ENCODE results near the gene SLCO2B1. TPM values are rescaled to one million over a fixed set of nuclear protein-coding genes. Genes with fewer than 3 reads are reported as not detected.
"Not testable (repeated sequence)": the region's sequence is repeated elsewhere in the genome, so short reads cannot be mapped to it uniquely, and the experiment has no call there.

The SLCO2B1 gene
- total and polyA plus RNA-seq, 4 donors, result 52.7 to 184 (median 135) TPM

DNA sequence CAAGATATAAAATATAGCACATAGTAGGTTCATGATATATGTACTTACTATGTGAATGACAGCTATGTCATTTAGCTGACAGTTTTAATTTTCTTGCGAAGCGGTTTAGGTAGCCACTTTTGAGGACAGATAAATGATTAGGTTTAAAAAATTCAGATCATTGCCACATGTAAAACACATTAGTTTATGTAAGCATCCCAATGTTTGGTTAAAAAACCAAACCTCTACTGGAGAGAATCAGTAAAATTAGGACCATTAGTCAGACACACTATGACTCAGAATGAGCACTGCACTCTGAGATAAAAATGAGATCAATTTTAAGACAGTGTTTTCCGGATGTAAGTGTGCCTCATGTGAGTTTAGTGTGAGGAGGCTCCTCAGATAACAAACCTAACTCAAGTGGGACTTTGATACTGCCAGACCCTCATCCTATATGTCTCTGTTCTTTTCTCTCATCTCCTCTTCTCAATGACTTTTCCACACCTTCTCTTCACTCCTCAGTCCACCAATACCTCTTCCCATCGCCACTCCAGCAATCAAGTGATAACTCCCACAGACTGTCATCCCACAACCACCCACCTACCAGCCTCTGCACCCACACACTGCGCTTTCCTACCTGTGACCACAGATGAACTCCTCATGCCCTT lies 47.4 kb upstream of the SLCO2B1 start:
- Histone ChIP-seq H3K9ac (ENCODE audit: low read depth in 1 of 2, low read length in 2 of 2) (no peak overlapping the region), H3K36me3 (ENCODE audit: control insufficient read depth in 4 of 4, insufficient read depth in 3 of 4, low read depth in 1 of 4, low read length in 3 of 4) (no peaks in the 10 kb centered on the region), H3K27ac (ENCODE audit: low read depth in 1 of 2, low read length in 2 of 2) (no peak overlapping the region), H3K9me3 (ENCODE audit: control insufficient read depth in 4 of 4, low read length in 3 of 4) (no peaks in the 10 kb centered on the region), H3K4me3 (ENCODE audit: low read depth in 1 of 3, low read length in 3 of 3) (no peak overlapping the region), H3K4me1 (ENCODE audit: control insufficient read depth in 4 of 4, insufficient read depth in 4 of 4, low read length in 3 of 4) (no peaks in the 10 kb centered on the region), H3K27me3 (ENCODE audit: control insufficient read depth in 4 of 4, insufficient read depth in 4 of 4, low read length in 3 of 4) (peaks cover 0 to 5% (median 0%) of the 10 kb centered on the region in 4 donors)
- 79% methylated on average over 5 of the region's 5 CpGs for WGBS
- no peak for DNase-seq (ENCODE audit: low spot score)
- TF ChIP-seq TAF1 (conservative IDR thresholded peaks at IDR 0.05), result no peak

DNA sequence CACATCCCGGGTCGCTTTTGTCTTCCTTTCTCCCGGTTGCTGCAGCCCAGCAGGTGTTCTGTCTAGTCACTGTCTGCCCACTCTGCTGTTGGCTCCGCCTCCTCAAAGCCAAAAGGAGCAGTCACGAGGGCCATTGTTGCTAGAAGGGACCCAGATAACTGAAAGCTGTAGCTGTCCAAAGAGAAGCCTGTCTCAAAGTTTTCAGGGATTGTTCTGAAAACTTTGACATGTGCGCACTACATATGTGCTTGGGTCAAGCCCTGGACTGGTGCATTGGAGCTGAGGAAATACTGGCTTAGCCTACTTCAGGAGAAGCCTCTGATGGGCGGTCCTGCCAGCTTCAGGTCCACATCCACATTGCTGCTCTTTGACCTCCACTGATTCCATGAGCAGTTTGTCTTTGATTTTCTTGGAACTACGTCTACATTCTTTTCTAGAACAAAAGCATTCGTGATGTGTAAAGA lies 45.4 kb upstream of the SLCO2B1 start:
- Histone ChIP-seq H3K36me3 (ENCODE audit: control insufficient read depth in 4 of 4, insufficient read depth in 3 of 4, low read depth in 1 of 4, low read length in 3 of 4) (no peaks in the 10 kb centered on the region), H3K27ac (ENCODE audit: low read depth in 1 of 2, low read length in 2 of 2) (no peak overlapping the region), H3K4me1 (ENCODE audit: control insufficient read depth in 4 of 4, insufficient read depth in 4 of 4, low read length in 3 of 4) (no peaks in the 10 kb centered on the region), H3K9me3 (ENCODE audit: control insufficient read depth in 4 of 4, low read length in 3 of 4) (no peaks in the 10 kb centered on the region), H3K27me3 (ENCODE audit: control insufficient read depth in 4 of 4, insufficient read depth in 4 of 4, low read length in 3 of 4) (peaks cover 0 to 2% (median 0%) of the 10 kb centered on the region in 4 donors), H3K9ac (ENCODE audit: low read depth in 1 of 2, low read length in 2 of 2) (no peak overlapping the region), H3K4me3 (ENCODE audit: low read depth in 1 of 3, low read length in 3 of 3) (no peak overlapping the region)
- no peak for TF ChIP-seq EGR1 (IDR thresholded peaks at IDR 0.05; ENCODE audit: low read depth in 2 of 2)
- TF ChIP-seq NR2F2 (IDR thresholded peaks at IDR 0.05), result no peak
- DNase-seq (ENCODE audit: low spot score), result no peak
- WGBS, result 56% methylated on average over 9 of the region's 9 CpGs

DNA sequence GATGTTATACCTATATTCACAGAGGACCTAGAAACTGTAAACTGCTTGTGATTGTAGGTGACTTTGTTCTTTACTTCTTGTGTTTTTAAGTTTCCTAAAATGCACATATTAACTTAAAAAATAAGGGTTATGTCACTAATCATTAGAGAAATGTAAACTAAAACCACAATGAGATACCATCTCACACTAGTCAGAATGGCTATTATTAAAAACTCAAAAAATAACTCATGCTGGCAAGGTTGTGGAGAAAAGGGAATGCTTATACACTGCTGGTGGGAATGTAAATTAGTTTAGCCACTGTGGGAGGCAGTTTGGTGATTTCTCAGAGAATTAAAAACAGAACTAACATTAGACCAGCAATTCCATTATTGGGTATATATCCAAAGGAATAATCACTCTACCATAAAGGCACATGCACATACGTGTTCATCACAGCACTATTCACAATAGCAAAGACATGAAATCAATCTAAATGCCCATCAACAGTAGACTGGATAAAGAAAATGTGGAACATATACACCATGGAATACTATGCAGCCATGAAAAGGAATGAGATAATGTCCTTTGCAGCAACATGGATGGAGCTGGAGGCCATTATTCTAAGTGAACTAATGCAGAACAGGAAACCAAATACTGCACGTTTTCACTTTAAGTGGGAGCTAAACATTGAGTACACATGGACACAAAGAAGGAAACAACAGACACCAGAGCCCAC lies 44.8 kb upstream of the SLCO2B1 start:
- DNase-seq (ENCODE audit: low spot score); H3K9ac ChIP-seq (ENCODE audit: low read depth in 1 of 2, low read length in 2 of 2); H3K4me1 ChIP-seq (ENCODE audit: control insufficient read depth in 4 of 4, insufficient read depth in 4 of 4, low read length in 3 of 4); H3K27ac ChIP-seq (ENCODE audit: low read depth in 1 of 2, low read length in 2 of 2); H3K4me3 ChIP-seq (ENCODE audit: low read depth in 1 of 3, low read length in 3 of 3); H3K36me3 ChIP-seq (ENCODE audit: control insufficient read depth in 4 of 4, insufficient read depth in 3 of 4, low read depth in 1 of 4, low read length in 3 of 4); H3K9me3 ChIP-seq (ENCODE audit: control insufficient read depth in 4 of 4, low read length in 3 of 4); H3K27me3 ChIP-seq (ENCODE audit: control insufficient read depth in 4 of 4, insufficient read depth in 4 of 4, low read length in 3 of 4): not testable (repeated sequence)
- WGBS, result 65% methylated on average over 2 of the region's 2 CpGs

DNA sequence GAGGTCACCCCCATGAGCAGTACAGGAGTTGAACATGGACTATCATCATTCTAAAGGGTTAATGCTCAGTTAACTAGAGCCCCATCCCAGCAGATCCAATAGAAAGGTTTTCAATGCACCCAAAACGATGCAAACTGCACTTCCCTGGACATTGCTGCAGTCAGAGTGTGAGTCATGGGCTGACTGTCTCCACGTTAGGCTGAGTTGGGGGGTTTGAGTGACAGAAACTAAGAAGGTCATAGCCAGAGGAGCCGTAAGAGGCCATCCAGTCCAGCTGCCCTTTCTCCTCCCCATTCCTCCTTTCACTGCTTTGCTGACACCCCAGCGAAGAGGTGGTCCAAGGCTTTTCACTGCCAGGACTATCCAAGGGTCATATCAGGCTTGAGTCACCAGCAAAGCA lies 43.7 kb upstream of the SLCO2B1 start:
- Histone ChIP-seq H3K27ac (ENCODE audit: low read depth in 1 of 2, low read length in 2 of 2) (no peak overlapping the region), H3K9me3 (ENCODE audit: control insufficient read depth in 4 of 4, low read length in 3 of 4) (no peaks in the 10 kb centered on the region)
- WGBS, result 67% methylated on average over 4 of the region's 4 CpGs

More for the DNA sequence above, 43.7 kb upstream of the SLCO2B1 start:
- Histone ChIP-seq H3K9ac (ENCODE audit: low read depth in 1 of 2, low read length in 2 of 2) (no peak overlapping the region), H3K4me1 (ENCODE audit: control insufficient read depth in 4 of 4, insufficient read depth in 4 of 4, low read length in 3 of 4) (no peaks in the 10 kb centered on the region), H3K4me3 (ENCODE audit: low read depth in 1 of 3, low read length in 3 of 3) (no peak overlapping the region), H3K27me3 (ENCODE audit: control insufficient read depth in 4 of 4, insufficient read depth in 4 of 4, low read length in 3 of 4) (peaks cover 0 to 2% (median 0%) of the 10 kb centered on the region in 4 donors), H3K36me3 (ENCODE audit: control insufficient read depth in 4 of 4, insufficient read depth in 3 of 4, low read depth in 1 of 4, low read length in 3 of 4) (no peaks in the 10 kb centered on the region)
- TF ChIP-seq, protein P1, sequence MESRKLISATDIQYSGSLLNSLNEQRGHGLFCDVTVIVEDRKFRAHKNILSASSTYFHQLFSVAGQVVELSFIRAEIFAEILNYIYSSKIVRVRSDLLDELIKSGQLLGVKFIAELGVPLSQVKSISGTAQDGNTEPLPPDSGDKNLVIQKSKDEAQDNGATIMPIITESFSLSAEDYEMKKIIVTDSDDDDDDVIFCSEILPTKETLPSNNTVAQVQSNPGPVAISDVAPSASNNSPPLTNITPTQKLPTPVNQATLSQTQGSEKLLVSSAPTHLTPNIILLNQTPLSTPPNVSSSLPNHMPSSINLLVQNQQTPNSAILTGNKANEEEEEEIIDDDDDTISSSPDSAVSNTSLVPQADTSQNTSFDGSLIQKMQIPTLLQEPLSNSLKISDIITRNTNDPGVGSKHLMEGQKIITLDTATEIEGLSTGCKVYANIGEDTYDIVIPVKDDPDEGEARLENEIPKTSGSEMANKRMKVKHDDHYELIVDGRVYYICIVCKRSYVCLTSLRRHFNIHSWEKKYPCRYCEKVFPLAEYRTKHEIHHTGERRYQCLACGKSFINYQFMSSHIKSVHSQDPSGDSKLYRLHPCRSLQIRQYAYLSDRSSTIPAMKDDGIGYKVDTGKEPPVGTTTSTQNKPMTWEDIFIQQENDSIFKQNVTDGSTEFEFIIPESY (IDR thresholded peaks at IDR 0.05), result no peak
- TF ChIP-seq RAD21 (IDR thresholded peaks at IDR 0.05) (no peak), GABPA (IDR thresholded peaks at IDR 0.05 in 1 of 2, conservative IDR thresholded peaks at IDR 0.05 in 1 of 2) (no peak)
- DNase-seq (ENCODE audit: low spot score), result no peak

All from liver (tissue), 9 donors.